ENCODE data around the gene RUFY2. TPM values are rescaled to one million over a fixed set of nuclear protein-coding genes. Genes with fewer than 3 reads are reported as not detected.

The RUFY2 gene
- total and polyA plus RNA-seq, 2 experiments from 2014 or later = 10.3 to 17.3 TPM

DNA sequence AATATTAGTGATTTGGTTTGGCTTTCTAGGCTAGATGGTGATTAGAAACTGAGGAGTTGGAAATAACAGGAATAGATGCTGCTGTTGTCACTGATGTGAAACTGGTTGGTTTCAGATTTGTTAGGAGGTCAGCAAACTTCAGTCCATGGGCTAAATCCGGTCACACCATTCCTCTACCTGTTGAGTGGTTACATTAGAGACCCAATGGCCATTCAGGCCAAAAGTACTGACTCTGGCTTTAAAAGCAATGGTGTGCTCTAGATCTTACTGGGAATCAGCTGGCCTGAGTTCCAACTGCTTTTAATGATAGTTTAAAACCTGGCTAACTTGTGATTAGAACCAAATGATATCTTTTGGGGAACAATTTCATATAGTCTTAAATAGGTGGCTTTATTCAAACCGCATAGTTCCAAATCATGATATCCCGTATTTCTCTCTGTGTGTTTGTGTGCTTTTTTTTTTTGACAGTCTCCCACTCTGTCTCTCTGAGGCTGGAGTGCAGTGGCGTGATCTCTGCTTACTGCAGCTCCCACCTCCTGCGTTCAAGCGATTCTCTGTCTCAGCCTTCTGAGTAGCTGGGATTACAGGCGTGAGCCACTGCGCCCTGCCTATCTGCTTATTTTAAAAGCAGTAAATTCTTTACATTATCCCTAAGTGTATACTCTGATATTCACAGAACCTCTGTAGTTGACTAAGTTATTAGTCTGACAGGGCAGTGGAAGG, 66.6 kb downstream of the RUFY2 start:
- Histone ChIP-seq H3K79me2 (replicated peaks; ENCODE audit: insufficient read depth) (peaks cover 65% of the 10 kb centered on the region), H3K4me3 (no peak overlapping the region), H4K20me1 (replicated peaks; ENCODE audit: insufficient read depth) (peaks cover 57% of the 10 kb centered on the region), H3K9me2 (ENCODE audit: insufficient read depth) (no peaks in the 10 kb centered on the region), H3K27ac (ENCODE audit: low read depth) (no peak overlapping the region), H3K4me1 (ENCODE audit: insufficient read depth) (peaks cover 15% of the 10 kb centered on the region), H2AFZ (no peak overlapping the region), H3K27me3 (ENCODE audit: insufficient read depth) (no peaks in the 10 kb centered on the region), H3F3A (replicated peaks; ENCODE audit: low read depth) (peaks cover 23% of the 10 kb centered on the region; the same call in 1 of the 2 replicates), H3K36me3 (ENCODE audit: insufficient read depth) (peaks cover 70% of the 10 kb centered on the region), H3K4me2 (no peak overlapping the region)
- H3K27me3 Mint-ChIP-seq (ENCODE audit: insufficient read depth, low read depth, poor library complexity) = no peaks in the 10 kb centered on the region
- ATAC-seq (no peak), DNase-seq (ENCODE audit: low spot score) (no peak)
- H3K9me3 Mint-ChIP-seq = no peaks in the 10 kb centered on the region
- peaks cover 90% of the 10 kb centered on the region for H3K36me3 Mint-ChIP-seq (ENCODE audit: low read depth)
- H3K4me3 Mint-ChIP-seq = no peak overlapping the region
- TF ChIP-seq, protein P1, sequence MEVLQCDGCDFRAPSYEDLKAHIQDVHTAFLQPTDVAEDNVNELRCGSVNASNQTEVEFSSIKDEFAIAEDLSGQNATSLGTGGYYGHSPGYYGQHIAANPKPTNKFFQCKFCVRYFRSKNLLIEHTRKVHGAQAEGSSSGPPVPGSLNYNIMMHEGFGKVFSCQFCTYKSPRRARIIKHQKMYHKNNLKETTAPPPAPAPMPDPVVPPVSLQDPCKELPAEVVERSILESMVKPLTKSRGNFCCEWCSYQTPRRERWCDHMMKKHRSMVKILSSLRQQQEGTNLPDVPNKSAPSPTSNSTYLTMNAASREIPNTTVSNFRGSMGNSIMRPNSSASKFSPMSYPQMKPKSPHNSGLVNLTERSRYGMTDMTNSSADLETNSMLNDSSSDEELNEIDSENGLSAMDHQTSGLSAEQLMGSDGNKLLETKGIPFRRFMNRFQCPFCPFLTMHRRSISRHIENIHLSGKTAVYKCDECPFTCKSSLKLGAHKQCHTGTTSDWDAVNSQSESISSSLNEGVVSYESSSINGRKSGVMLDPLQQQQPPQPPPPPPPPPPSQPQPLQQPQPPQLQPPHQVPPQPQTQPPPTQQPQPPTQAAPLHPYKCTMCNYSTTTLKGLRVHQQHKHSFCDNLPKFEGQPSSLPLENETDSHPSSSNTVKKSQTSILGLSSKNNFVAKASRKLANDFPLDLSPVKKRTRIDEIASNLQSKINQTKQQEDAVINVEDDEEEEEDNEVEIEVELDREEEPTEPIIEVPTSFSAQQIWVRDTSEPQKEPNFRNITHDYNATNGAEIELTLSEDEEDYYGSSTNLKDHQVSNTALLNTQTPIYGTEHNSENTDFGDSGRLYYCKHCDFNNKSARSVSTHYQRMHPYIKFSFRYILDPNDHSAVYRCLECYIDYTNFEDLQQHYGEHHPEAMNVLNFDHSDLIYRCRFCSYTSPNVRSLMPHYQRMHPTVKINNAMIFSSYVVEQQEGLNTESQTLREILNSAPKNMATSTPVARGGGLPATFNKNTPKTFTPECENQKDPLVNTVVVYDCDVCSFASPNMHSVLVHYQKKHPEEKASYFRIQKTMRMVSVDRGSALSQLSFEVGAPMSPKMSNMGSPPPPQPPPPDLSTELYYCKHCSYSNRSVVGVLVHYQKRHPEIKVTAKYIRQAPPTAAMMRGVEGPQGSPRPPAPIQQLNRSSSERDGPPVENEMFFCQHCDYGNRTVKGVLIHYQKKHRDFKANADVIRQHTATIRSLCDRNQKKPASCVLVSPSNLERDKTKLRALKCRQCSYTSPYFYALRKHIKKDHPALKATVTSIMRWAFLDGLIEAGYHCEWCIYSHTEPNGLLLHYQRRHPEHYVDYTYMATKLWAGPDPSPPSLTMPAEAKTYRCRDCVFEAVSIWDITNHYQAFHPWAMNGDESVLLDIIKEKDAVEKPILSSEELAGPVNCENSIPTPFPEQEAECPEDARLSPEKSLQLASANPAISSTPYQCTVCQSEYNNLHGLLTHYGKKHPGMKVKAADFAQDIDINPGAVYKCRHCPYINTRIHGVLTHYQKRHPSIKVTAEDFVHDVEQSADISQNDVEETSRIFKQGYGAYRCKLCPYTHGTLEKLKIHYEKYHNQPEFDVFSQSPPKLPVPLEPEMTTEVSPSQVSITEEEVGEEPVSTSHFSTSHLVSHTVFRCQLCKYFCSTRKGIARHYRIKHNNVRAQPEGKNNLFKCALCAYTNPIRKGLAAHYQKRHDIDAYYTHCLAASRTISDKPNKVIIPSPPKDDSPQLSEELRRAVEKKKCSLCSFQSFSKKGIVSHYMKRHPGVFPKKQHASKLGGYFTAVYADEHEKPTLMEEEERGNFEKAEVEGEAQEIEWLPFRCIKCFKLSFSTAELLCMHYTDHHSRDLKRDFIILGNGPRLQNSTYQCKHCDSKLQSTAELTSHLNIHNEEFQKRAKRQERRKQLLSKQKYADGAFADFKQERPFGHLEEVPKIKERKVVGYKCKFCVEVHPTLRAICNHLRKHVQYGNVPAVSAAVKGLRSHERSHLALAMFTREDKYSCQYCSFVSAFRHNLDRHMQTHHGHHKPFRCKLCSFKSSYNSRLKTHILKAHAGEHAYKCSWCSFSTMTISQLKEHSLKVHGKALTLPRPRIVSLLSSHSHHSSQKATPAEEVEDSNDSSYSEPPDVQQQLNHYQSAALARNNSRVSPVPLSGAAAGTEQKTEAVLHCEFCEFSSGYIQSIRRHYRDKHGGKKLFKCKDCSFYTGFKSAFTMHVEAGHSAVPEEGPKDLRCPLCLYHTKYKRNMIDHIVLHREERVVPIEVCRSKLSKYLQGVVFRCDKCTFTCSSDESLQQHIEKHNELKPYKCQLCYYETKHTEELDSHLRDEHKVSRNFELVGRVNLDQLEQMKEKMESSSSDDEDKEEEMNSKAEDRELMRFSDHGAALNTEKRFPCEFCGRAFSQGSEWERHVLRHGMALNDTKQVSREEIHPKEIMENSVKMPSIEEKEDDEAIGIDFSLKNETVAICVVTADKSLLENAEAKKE (CRISPR knock-in tag; IDR thresholded peaks at IDR 0.05) = no peak
- TF ChIP-seq, protein P2, sequence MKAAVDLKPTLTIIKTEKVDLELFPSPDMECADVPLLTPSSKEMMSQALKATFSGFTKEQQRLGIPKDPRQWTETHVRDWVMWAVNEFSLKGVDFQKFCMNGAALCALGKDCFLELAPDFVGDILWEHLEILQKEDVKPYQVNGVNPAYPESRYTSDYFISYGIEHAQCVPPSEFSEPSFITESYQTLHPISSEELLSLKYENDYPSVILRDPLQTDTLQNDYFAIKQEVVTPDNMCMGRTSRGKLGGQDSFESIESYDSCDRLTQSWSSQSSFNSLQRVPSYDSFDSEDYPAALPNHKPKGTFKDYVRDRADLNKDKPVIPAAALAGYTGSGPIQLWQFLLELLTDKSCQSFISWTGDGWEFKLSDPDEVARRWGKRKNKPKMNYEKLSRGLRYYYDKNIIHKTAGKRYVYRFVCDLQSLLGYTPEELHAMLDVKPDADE (IDR thresholded peaks at IDR 0.05) = no peak
- TF ChIP-seq EZH2 (IDR thresholded peaks at IDR 0.05; ENCODE audit: low read depth, unreplicated experiment) (no peak), ZNF331 (CRISPR knock-in tag; IDR thresholded peaks at IDR 0.05; ENCODE audit: low read depth) (no peak), STAT1 (IDR thresholded peaks at IDR 0.05; ENCODE audit: unreplicated experiment) (no peak), CREB1 (CRISPR knock-in tag; IDR thresholded peaks at IDR 0.05; ENCODE audit: low read depth) (no peak)
- TF ChIP-seq, protein P3, sequence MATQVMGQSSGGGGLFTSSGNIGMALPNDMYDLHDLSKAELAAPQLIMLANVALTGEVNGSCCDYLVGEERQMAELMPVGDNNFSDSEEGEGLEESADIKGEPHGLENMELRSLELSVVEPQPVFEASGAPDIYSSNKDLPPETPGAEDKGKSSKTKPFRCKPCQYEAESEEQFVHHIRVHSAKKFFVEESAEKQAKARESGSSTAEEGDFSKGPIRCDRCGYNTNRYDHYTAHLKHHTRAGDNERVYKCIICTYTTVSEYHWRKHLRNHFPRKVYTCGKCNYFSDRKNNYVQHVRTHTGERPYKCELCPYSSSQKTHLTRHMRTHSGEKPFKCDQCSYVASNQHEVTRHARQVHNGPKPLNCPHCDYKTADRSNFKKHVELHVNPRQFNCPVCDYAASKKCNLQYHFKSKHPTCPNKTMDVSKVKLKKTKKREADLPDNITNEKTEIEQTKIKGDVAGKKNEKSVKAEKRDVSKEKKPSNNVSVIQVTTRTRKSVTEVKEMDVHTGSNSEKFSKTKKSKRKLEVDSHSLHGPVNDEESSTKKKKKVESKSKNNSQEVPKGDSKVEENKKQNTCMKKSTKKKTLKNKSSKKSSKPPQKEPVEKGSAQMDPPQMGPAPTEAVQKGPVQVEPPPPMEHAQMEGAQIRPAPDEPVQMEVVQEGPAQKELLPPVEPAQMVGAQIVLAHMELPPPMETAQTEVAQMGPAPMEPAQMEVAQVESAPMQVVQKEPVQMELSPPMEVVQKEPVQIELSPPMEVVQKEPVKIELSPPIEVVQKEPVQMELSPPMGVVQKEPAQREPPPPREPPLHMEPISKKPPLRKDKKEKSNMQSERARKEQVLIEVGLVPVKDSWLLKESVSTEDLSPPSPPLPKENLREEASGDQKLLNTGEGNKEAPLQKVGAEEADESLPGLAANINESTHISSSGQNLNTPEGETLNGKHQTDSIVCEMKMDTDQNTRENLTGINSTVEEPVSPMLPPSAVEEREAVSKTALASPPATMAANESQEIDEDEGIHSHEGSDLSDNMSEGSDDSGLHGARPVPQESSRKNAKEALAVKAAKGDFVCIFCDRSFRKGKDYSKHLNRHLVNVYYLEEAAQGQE (IDR thresholded peaks at IDR 0.05; ENCODE audit: unreplicated experiment) = no peak
- peaks cover 21% of the 10 kb centered on the region for H3K4me1 Mint-ChIP-seq
- H3K27ac Mint-ChIP-seq = no peak overlapping the region

All from GM23338 (cell line).